NB4 (cell line): ENCODE measurements around the gene HIGD1A.

Source experiments
- POLR2A ChIP-seq: IDR thresholded peaks from 2 replicates; pipeline ENCODE4 v1.6.1; 2011; ENCODE audit warnings: mild to moderate bottlenecking; ENCODE audit not compliant: insufficient read length; ENCODE audit errors: extremely low read depth
- TF ChIP-seq, protein P1 (sequence below): IDR thresholded peaks from one replicate; pipeline ENCODE4 v1.5.1; 2012; ENCODE audit warnings: low read depth, low read length

DNA sequence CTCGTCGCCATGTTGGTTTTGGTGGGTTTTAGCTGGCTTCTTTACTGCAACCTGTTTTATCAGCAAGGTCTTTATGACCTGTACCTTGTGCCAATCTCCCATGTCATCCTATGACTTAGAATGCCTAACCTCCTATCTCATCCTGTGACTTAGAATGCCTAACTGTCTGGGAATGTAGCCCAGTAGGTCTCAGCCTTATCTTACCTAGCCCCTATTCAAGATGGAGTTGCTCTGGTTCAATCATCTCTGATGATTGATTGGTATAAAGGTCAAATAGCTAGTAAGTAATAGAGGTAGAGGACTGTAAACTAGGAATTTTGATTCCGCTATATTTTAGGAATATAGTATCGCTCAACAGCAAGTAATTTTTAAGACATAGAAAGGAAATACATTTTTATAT is 3.6 kb upstream of the HIGD1A start:
- TF ChIP-seq, protein P1, sequence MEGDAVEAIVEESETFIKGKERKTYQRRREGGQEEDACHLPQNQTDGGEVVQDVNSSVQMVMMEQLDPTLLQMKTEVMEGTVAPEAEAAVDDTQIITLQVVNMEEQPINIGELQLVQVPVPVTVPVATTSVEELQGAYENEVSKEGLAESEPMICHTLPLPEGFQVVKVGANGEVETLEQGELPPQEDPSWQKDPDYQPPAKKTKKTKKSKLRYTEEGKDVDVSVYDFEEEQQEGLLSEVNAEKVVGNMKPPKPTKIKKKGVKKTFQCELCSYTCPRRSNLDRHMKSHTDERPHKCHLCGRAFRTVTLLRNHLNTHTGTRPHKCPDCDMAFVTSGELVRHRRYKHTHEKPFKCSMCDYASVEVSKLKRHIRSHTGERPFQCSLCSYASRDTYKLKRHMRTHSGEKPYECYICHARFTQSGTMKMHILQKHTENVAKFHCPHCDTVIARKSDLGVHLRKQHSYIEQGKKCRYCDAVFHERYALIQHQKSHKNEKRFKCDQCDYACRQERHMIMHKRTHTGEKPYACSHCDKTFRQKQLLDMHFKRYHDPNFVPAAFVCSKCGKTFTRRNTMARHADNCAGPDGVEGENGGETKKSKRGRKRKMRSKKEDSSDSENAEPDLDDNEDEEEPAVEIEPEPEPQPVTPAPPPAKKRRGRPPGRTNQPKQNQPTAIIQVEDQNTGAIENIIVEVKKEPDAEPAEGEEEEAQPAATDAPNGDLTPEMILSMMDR, result no peak
- no peak for TF ChIP-seq POLR2A
